Left forelimb (tissue), 1 donor: ENCODE measurements around the gene GPRC5B.

ENCODE experiments used
- DNase-seq: peaks from one replicate; pipeline ENCODE4 v3.0.0-alpha.2; 2018; ENCODE audit warnings: low spot score

Gene GPRC5B

GRCh38 chr16:19844945-19845641 lies 39.6 kb downstream of the GPRC5B start:
- no peak for DNase-seq

DNA sequence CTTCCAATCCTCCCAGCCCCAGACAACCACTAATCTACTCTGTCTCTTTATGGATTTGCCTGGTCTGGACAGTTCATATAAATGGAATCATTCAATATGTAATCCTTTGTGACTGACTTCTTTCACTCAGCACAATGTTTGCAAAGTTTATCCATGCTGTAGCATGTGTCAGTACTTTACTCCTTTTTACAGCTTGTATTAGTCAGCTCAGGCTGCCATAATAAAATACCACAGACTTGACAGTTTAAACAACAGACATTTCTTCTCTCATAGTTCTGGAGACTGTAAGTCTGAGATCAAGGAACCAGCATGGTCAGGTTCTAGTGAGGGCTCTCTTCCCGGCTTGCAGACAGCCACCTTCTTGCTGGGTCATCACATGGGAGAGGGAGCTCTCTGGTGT lies 41.3 kb downstream of the GPRC5B start:
- no peak for DNase-seq

- DNase-seq = no peak
Observed at GRCh38 chr16:19842426-19843157, 42.1 kb downstream of the GPRC5B start.

DNA sequence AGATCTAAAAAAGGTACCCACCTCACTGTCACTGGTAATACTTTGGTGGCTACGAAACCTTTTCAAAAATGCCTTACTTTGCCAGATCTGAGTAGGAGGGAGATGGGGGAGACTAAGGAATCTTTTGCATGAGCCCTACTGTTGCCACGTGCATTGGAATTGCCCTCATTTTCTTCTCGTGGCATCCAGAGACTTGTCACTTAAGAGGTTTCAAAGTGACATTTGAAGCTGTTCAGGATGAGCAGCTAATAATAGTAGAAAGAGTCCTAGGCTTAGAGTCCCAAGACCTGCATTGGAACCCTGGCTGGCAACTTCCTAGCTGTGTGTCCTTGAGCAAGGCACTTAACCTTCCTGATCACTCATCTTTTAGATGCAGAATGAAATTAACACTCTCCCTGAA lies 43.5 kb downstream of the GPRC5B start:
- no peak for DNase-seq

DNA sequence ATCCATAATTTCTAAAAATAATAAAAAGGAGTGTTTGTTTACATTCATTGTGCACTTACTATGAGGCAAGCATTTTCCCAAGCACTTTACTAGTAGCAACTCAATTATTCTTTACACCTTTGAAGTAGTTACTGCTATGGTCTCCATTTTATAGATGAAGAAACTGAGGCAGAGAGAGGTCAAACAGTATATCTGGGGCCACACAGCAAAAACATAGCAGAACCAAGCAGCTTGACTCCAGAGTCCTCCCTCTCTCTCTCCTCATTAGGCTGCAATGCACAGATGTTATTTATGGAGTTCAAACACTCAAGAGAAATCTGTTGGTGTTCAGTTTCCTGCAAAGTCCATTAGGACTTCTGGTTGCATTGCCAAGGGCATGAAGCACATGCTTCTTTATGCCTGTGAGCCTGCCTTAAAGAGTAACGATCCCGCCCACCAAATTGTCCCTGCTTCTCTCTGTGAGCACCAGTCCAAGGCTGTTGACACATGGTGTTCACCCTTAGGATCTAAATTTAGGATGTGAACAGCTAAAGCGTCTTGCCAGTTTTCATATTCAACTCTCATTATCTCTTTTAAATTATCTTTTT lies 44.0 kb downstream of the GPRC5B start:
- DNase-seq = no peak

GRCh38 chr16:19837984-19838707 lies 46.5 kb downstream of the GPRC5B start:
- no peak for DNase-seq

DNA sequence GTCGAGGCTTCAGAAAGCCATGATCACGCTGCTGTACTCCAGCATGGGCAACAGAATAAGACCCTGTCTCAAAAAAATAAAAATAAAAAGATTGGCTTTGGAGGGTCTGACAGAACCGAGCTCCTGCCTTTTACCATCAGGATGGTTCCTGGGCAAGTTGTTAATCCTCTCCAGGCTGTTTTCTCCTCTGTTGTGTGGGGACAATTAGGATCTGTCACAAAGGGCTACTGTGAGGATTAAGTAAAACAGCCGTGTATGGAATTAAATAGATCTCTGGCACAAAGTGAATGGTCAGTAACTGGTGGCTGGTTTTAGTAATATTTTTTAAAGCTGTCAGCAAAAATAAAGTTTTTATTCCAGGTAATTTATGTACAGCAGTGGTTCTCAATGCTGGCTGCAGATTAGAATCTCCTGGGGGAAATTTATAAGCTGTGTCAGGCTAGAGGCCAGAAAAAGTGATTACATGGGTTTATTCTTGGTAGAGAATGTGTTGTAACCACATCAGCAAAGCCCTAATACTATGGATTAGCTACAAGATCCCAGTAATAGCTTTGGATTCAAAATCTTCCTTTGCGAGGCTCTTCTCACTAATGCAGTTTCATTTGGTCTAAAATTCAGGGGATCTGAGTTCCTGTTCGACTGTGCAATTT lies 47.2 kb downstream of the GPRC5B start:
- DNase-seq = no peak

DNA sequence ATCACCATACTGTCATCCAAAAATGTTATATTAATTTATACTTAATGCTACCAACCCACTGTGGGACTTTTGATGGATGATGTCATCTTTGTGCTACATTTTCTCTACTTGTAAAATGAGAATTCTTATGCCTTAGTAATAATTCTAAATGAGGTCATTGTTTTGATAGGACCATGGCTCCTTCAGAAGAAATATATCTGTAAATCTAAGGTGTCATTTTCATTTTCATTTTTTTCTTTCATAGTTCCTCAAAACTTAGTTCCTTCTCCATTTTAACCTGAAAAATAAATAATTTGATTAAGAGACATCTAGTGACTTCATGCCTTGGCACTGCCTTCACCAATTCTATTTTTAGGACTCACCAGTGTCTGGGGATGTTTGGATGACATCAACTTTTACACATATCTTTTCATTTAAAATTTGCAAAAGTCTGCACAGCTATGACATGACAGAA lies 48.7 kb downstream of the GPRC5B start:
- no peak for DNase-seq

- DNase-seq = no peak
Observed at GRCh38 chr16:19835196-19835595, 49.5 kb downstream of the GPRC5B start.

- no peak for DNase-seq
Observed at GRCh38 chr16:19833581-19833980, 51.1 kb downstream of the GPRC5B start.

- no peak for DNase-seq
Observed at GRCh38 chr16:19833176-19833575, 51.5 kb downstream of the GPRC5B start.

DNA sequence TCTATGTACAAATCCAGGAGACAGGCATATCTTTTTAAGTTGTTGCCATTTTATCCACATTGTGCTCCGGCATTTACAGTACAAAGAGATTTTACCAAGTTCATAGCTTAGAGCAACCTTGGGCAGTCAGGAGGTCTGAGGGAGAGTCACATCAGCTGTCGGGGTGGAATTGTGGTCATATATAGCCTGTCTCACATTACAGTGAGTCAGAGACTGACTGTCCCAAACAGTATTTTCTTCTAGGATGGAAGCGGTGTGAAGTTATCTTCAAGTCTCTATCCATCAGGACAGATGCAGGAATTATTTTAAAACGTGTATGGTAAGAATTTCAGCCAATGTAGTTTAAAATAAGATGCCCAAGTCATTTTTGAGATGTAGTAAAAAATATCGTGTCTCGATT lies 53.0 kb downstream of the GPRC5B start:
- DNase-seq = no peak

GRCh38 chr16:19830902-19831560 lies 53.6 kb downstream of the GPRC5B start:
- DNase-seq = no peak

GRCh38 chr16:19829844-19830692 lies 54.6 kb downstream of the GPRC5B start:
- DNase-seq = no peak

GRCh38 chr16:19824216-19824615 lies 60.4 kb downstream of the GPRC5B start:
- DNase-seq = no peak

- no peak for DNase-seq
Observed at GRCh38 chr16:19823322-19823721, 61.3 kb downstream of the GPRC5B start.

DNA sequence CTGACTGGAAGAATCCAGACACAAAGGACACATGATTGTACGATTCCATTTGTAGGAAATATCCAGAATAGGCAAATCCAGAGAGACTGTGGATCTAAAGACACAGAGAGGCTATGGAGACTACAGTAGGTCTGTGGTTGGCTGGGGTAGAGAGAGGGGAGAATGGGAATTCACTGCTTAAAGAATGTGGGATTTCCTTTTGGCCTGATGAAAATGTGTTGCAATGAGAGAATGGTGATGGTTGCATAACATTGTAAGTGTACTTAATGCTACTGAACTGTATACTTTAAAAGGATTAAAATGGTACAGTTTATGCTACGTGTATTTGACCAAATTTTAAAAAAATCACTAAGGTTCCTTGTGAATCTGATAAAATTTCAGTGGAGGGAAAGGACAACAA lies 62.1 kb downstream of the GPRC5B start:
- DNase-seq = no peak

GRCh38 chr16:19817875-19818274 lies 66.8 kb downstream of the GPRC5B start:
- no peak for DNase-seq

DNA sequence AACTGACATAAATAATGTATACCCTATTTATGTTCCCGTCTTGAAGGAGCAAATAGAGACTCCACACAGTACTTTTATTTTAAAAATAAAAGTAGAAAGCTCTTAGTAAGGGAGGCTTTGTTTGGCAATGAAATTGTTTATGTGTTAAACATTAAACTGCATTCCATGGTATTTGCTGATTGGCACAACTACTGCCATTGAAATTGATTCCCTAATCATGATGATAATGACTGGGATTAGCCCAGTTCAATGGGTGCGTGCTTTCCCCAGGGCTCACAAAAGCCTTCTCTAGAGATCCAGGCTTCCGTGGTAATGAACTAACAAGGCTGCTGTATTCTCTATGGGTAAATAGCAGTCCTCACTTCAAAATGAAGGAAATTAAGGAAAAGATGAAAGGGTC lies 67.5 kb downstream of the GPRC5B start:
- no peak for DNase-seq

DNA sequence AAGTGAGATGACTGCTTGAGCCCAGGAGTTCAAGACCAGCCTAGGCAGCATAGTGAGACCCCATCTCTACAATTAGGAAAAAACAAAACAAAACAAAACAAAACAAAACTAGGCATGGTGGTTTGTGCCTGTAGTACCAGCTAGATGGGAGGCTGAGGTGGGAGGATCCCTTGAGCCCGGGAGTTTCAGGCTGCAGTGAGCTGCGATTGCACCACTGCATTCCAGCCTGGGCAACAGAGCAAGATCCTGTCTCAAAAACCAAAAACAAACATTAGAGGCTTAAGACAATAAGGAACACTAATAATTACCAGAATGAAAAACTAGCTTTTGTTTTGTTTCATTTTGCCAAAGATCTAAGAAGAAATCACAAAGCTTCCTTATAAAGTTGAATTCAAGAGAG lies 69.2 kb downstream of the GPRC5B start:
- DNase-seq = no peak

- DNase-seq = no peak
Observed at GRCh38 chr16:19812986-19813385, 71.7 kb downstream of the GPRC5B start.
